Bronchial epithelial cell (primary cell): ENCODE measurements around the gene YLPM1. TPM values are rescaled to one million over a fixed set of nuclear protein-coding genes. Genes with fewer than 3 reads are reported as not detected.

Experiments
- DNase-seq: peaks from one replicate; pipeline ENCODE4 v3.0.0-alpha.2; 2010; ENCODE audit warnings: low read depth
- FAIRE-seq: peaks from 2 replicates; lab custom pipeline; 2011; peaks lifted over from hg19 to GRCh38; lab: Jason Lieb, UNC
- H3K27me3 ChIP-seq: 2 replicates; pipeline ENCODE4 v1.5.1; 2011; ENCODE audit warnings: low read length; ENCODE audit not compliant: control insufficient read depth, insufficient read depth
- H3K36me3 ChIP-seq: 2 replicates; pipeline ENCODE4 v1.5.1; 2011; ENCODE audit warnings: low read length; ENCODE audit not compliant: control insufficient read depth, insufficient read depth
- H3K4me3 ChIP-seq: 2 replicates; pipeline ENCODE4 v1.5.1; 2011; ENCODE audit warnings: mild to moderate bottlenecking, low read depth, low read length, control low read depth
- total RNA-seq: library from RNA; depleted of rRNA; stranded (reverse); fragments of >200 nt; gene quantifications from 2 replicates; pipeline ENCODE4 v1.2.1, GENCODE V29; 2014
- TF ChIP-seq, protein P1 (sequence below): IDR thresholded peaks from 2 replicates; pipeline ENCODE4 v1.5.1; 2011; ENCODE audit warnings: mild to moderate bottlenecking, moderate library complexity, low read length, control low read depth, inconsistent platforms; ENCODE audit not compliant: insufficient read depth, severe bottlenecking

Gene YLPM1, protein sequence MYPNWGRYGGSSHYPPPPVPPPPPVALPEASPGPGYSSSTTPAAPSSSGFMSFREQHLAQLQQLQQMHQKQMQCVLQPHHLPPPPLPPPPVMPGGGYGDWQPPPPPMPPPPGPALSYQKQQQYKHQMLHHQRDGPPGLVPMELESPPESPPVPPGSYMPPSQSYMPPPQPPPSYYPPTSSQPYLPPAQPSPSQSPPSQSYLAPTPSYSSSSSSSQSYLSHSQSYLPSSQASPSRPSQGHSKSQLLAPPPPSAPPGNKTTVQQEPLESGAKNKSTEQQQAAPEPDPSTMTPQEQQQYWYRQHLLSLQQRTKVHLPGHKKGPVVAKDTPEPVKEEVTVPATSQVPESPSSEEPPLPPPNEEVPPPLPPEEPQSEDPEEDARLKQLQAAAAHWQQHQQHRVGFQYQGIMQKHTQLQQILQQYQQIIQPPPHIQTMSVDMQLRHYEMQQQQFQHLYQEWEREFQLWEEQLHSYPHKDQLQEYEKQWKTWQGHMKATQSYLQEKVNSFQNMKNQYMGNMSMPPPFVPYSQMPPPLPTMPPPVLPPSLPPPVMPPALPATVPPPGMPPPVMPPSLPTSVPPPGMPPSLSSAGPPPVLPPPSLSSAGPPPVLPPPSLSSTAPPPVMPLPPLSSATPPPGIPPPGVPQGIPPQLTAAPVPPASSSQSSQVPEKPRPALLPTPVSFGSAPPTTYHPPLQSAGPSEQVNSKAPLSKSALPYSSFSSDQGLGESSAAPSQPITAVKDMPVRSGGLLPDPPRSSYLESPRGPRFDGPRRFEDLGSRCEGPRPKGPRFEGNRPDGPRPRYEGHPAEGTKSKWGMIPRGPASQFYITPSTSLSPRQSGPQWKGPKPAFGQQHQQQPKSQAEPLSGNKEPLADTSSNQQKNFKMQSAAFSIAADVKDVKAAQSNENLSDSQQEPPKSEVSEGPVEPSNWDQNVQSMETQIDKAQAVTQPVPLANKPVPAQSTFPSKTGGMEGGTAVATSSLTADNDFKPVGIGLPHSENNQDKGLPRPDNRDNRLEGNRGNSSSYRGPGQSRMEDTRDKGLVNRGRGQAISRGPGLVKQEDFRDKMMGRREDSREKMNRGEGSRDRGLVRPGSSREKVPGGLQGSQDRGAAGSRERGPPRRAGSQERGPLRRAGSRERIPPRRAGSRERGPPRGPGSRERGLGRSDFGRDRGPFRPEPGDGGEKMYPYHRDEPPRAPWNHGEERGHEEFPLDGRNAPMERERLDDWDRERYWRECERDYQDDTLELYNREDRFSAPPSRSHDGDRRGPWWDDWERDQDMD (N-terminal part only)
- 17.4 and 19.6 TPM in 2 replicates for total RNA-seq

DNA sequence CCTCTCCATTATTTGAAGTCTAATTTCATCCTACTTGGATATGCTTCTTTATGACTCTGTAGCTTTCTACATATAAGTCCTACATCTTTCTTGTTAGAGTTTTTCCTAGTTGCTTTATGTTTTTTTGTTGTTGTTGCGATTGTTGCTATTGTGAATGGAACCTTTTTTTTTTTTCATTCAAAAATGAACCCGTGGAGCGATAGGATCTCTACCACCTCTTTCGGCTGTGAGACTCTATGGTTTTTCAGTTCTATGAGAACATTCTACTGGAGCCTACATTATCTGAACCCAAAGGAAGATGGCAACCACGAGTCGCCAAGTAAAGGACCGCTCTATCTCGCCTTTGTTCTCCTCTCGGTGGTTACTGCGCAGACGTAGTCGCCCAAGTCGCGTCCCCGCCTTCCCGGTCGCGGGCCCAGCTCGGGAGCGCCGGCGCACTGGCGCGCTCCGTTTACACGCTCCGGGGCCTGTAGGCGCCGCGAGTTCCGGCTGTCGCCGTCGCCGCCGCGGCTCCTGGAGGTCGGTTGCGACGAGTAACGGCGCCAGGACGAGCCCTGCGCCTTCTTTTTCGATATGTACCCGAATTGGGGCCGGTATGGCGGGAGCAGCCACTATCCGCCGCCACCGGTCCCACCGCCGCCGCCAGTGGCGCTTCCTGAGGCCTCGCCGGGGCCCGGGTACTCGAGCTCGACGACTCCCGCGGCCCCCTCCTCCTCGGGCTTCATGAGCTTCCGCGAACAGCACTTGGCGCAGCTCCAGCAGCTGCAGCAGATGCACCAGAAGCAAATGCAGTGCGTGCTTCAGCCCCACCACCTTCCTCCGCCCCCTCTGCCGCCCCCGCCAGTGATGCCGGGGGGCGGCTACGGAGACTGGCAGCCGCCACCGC lies at the start of gene YLPM1:
Gene YLPM1, plus strand, starts transcription at position 400 of the 886 bp plus-strand sequence. Its CDS starts 174 bp downstream, at position 574.
- H3K4me3 ChIP-seq, result peak within 1 kb of the TSS; percentile 92
- H3K36me3 ChIP-seq, result no peaks in the 10 kb centered on the region
- peak; percentile 90 for DNase-seq
- no peaks in the 10 kb centered on the region for H3K27me3 ChIP-seq
- no peak for FAIRE-seq
- TF ChIP-seq, protein P1, sequence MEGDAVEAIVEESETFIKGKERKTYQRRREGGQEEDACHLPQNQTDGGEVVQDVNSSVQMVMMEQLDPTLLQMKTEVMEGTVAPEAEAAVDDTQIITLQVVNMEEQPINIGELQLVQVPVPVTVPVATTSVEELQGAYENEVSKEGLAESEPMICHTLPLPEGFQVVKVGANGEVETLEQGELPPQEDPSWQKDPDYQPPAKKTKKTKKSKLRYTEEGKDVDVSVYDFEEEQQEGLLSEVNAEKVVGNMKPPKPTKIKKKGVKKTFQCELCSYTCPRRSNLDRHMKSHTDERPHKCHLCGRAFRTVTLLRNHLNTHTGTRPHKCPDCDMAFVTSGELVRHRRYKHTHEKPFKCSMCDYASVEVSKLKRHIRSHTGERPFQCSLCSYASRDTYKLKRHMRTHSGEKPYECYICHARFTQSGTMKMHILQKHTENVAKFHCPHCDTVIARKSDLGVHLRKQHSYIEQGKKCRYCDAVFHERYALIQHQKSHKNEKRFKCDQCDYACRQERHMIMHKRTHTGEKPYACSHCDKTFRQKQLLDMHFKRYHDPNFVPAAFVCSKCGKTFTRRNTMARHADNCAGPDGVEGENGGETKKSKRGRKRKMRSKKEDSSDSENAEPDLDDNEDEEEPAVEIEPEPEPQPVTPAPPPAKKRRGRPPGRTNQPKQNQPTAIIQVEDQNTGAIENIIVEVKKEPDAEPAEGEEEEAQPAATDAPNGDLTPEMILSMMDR, result peak; percentile 67

DNA sequence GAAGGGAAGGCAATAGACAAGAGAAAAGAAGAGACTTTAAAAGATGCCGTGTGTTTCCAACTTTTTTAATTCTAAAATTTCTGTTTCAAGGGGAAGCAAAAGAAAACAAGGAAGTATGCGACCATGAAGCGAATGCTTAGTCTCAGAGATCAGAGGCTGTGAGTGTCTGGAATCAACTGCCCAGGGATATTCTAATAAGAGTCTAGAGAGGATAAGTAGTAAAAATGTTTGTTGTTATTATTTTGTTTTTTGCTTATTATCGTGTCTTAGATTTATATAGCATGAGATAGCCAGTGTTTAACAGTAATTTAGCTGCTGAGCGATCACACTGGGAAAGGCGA lies 49.8 kb upstream of the YLPM1 start:
- no peak for FAIRE-seq
- Histone ChIP-seq H3K36me3 (peaks cover 3% of the 10 kb centered on the region), H3K4me3 (peak overlapping the region; percentile 56), H3K27me3 (no peaks in the 10 kb centered on the region)
- DNase-seq, result no peak
- TF ChIP-seq, protein P1, result no peak

DNA sequence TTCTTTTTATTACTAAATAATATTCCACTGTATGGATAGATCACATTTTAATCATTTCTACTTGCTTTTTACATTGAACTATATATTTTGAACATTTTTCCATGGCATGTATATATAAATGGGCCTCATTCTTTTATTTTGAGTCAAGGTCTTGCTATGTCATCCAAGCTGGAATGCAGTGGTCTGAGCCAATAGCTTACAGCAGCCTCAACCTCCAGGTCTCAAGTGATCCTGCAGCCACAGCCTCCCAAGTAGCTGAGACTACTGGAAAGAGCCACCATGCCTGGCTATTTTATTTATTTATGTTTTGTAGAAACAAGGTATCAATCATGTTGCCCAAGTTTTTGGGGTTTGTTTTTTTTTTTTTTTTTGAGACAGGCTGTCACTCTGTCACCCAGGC lies 42.6 kb upstream of the YLPM1 start:
- TF ChIP-seq, protein P1, result no peak
- no peak for FAIRE-seq

DNA sequence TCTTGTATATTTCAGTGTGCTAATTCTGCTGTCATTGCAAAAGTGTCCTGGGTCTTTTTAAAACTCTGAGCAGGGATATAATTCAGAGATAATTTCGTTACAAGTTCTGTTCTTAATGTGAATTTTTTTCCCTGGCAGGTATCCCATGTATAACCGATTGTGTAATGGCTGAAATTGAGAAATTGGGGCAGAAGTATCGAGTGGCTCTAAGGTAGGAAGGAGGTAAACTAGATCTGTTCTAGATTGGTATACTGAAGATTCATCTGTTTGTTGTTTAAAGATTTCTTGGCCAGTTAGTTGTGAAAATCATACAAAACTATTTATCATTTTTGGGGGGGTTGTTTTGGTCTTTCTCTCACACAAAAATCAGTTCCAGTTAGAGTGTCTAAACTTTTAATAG lies 40.0 kb upstream of the YLPM1 start:
- FAIRE-seq, result no peak
- Histone ChIP-seq H3K27me3 (no peaks in the 10 kb centered on the region), H3K4me3 (no peak overlapping the region), H3K36me3 (peaks cover 2% of the 10 kb centered on the region)
- TF ChIP-seq, protein P1, result no peak
- no peak for DNase-seq

More for the DNA sequence above, 42.6 kb upstream of the YLPM1 start:
- Histone ChIP-seq H3K36me3 (peaks cover 5% of the 10 kb centered on the region), H3K4me3 (no peak overlapping the region), H3K27me3 (no peaks in the 10 kb centered on the region)
- DNase-seq, result no peak

DNA sequence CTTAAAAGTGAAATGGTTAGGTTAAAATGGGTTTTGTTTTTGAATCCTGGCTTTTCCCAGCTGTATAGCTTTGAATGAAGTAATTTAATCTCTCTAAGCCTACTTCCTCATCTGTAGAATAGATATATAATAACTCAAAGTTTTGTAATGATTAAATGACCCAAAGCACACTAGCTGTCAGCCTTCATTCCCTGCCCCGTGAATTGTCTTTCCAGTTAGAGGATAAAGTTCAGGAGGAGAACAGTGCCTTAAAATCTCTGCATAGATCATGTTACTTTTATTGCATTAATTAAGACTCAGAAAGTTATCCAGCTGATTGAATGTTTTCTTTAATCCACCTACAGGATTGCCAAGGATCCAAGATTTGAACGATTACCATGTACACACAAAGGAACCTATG lies 30.7 kb upstream of the YLPM1 start:
- no peak overlapping the region for H3K4me3 ChIP-seq
- peaks cover 8% of the 10 kb centered on the region for H3K36me3 ChIP-seq
- FAIRE-seq (no peak), DNase-seq (no peak)
- TF ChIP-seq, protein P1, result no peak
- no peaks in the 10 kb centered on the region for H3K27me3 ChIP-seq
